ENCODE measurements around the gene SLC24A4.

SLC24A4 gene

GRCh38 chr14:92481811-92482555 is 159.0 kb downstream of the SLC24A4 start:
- Histone ChIP-seq H3K4me1 (ENCODE audit: insufficient read depth, poor library complexity, severe bottlenecking) (no peaks in the 10 kb centered on the region), H3K27me3 (ENCODE audit: insufficient read depth, poor library complexity, severe bottlenecking) (no peaks in the 10 kb centered on the region), H3K4me3 (ENCODE audit: severe bottlenecking) (no peak overlapping the region), H3K9me3 (ENCODE audit: severe bottlenecking) (no peaks in the 10 kb centered on the region), H3K27ac (ENCODE audit: poor library complexity, severe bottlenecking) (no peak overlapping the region), H3K36me3 (ENCODE audit: low read depth) (no peaks in the 10 kb centered on the region)
- no peak for ATAC-seq (ENCODE audit: low read depth)
- no peak for TF ChIP-seq CTCF (IDR thresholded peaks at IDR 0.05; ENCODE audit: poor library complexity, severe bottlenecking)
- DNase-seq (ENCODE audit: low spot score) = peak; percentile 10

GRCh38 chr14:92482621-92483319 is 159.8 kb downstream of the SLC24A4 start:
- no peaks in the 10 kb centered on the region for H3K4me1 ChIP-seq (ENCODE audit: insufficient read depth, poor library complexity, severe bottlenecking)
- no peaks in the 10 kb centered on the region for H3K9me3 ChIP-seq (ENCODE audit: severe bottlenecking)
- no peak for TF ChIP-seq CTCF (IDR thresholded peaks at IDR 0.05; ENCODE audit: poor library complexity, severe bottlenecking)
- H3K4me3 ChIP-seq (ENCODE audit: severe bottlenecking) = no peak overlapping the region
- peak; percentile 51 for DNase-seq (ENCODE audit: low spot score)
- no peak for ATAC-seq (ENCODE audit: low read depth)
- H3K36me3 ChIP-seq (ENCODE audit: low read depth) = no peaks in the 10 kb centered on the region
- no peak overlapping the region for H3K27ac ChIP-seq (ENCODE audit: poor library complexity, severe bottlenecking)
- no peaks in the 10 kb centered on the region for H3K27me3 ChIP-seq (ENCODE audit: insufficient read depth, poor library complexity, severe bottlenecking)

GRCh38 chr14:92484132-92484823 is 161.3 kb downstream of the SLC24A4 start:
- DNase-seq (ENCODE audit: low spot score) = peak; percentile 34
- H3K36me3 ChIP-seq (ENCODE audit: low read depth) = no peaks in the 10 kb centered on the region
- no peak for TF ChIP-seq CTCF (IDR thresholded peaks at IDR 0.05; ENCODE audit: poor library complexity, severe bottlenecking)

GRCh38 chr14:92486881-92487280 is 163.9 kb downstream of the SLC24A4 start:
- no peak overlapping the region for H3K4me3 ChIP-seq (ENCODE audit: severe bottlenecking)
- ATAC-seq (ENCODE audit: low read depth) (no peak), DNase-seq (ENCODE audit: low spot score) (no peak)
- no peak overlapping the region for H3K27ac ChIP-seq (ENCODE audit: poor library complexity, severe bottlenecking)
- no peaks in the 10 kb centered on the region for H3K4me1 ChIP-seq (ENCODE audit: insufficient read depth, poor library complexity, severe bottlenecking)
- H3K36me3 ChIP-seq (ENCODE audit: low read depth) = no peaks in the 10 kb centered on the region
- H3K27me3 ChIP-seq (ENCODE audit: insufficient read depth, poor library complexity, severe bottlenecking) = no peaks in the 10 kb centered on the region
- TF ChIP-seq CTCF (IDR thresholded peaks at IDR 0.05; ENCODE audit: poor library complexity, severe bottlenecking) = no peak
- no peaks in the 10 kb centered on the region for H3K9me3 ChIP-seq (ENCODE audit: severe bottlenecking)

More at GRCh38 chr14:92484132-92484823, 161.3 kb downstream of the SLC24A4 start:
- Histone ChIP-seq H3K27me3 (ENCODE audit: insufficient read depth, poor library complexity, severe bottlenecking) (no peaks in the 10 kb centered on the region), H3K9me3 (ENCODE audit: severe bottlenecking) (no peaks in the 10 kb centered on the region), H3K27ac (ENCODE audit: poor library complexity, severe bottlenecking) (no peak overlapping the region), H3K4me3 (ENCODE audit: severe bottlenecking) (no peak overlapping the region), H3K4me1 (ENCODE audit: insufficient read depth, poor library complexity, severe bottlenecking) (no peaks in the 10 kb centered on the region)
- ATAC-seq (ENCODE audit: low read depth) = no peak

All from RWPE2 (cell line).